GM18505 (cell line): ENCODE results near the gene SERTAD2.
A peak's percentile ranks its signal among the peaks of the same experiment; 100 is the strongest.

Source experiments
- ATAC-seq: cut with Tn5 transposase; IDR thresholded peaks from one replicate; pipeline ENCODE4 v1.9.1; 2021; ENCODE audit not compliant: unreplicated experiment
- POLR2A ChIP-seq: IDR thresholded peaks from 4 replicates; pipeline ENCODE4 v1.6.1; 2011; ENCODE audit warnings: borderline replicate concordance; ENCODE audit not compliant: insufficient read depth, insufficient read length; ENCODE audit errors: extremely low read depth

SERTAD2 gene

GRCh38 chr2:64635976-64636911, 17.5 kb downstream of the SERTAD2 start:
- peak; percentile 55 for ATAC-seq

DNA sequence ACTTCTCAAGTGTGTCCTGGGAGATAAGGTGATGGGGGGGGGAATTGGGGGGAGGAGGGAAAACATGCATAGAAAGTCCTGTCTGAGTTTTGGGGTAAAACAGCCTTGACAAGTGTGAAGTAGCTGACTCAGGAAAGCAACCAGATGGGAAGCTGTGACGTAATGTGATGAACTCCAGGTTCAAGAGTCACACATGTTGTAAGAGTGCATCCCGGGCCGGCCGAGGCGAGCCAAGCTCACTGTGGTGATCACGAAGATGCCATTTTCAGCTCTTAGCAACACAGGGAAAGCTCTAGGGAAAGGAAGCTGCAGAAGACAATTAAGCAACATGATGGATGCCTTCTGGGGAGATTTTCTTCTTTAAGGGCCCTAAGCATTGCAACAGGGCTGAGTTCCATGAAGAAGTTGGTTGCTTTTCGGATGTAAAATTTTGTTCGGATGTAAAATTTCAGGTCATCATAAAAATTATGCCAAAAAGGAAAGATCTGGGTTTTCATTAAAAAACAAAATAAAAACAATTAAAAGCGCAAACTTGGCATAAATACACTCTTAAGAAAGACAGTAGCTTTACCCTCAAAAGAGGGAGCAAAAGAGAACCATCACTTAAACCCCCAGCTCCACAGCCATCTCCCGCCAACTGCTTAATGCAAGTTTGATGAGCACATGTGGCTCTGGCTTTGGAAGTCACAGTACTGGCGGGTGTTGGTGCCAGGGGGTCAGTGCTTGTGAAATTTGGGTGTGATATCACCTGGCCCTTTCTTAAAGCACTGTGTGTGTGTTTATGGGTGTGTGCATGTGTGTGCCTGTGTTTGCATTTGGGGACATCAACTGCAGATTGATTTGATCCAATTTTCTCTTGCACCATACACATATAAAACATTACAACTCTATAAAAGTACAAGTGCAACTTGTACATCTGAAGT, 19.1 kb downstream of the SERTAD2 start:
- TF ChIP-seq POLR2A = no peak
- ATAC-seq = no peak

More at GRCh38 chr2:64635976-64636911, 17.5 kb downstream of the SERTAD2 start:
- TF ChIP-seq POLR2A = no peak

DNA sequence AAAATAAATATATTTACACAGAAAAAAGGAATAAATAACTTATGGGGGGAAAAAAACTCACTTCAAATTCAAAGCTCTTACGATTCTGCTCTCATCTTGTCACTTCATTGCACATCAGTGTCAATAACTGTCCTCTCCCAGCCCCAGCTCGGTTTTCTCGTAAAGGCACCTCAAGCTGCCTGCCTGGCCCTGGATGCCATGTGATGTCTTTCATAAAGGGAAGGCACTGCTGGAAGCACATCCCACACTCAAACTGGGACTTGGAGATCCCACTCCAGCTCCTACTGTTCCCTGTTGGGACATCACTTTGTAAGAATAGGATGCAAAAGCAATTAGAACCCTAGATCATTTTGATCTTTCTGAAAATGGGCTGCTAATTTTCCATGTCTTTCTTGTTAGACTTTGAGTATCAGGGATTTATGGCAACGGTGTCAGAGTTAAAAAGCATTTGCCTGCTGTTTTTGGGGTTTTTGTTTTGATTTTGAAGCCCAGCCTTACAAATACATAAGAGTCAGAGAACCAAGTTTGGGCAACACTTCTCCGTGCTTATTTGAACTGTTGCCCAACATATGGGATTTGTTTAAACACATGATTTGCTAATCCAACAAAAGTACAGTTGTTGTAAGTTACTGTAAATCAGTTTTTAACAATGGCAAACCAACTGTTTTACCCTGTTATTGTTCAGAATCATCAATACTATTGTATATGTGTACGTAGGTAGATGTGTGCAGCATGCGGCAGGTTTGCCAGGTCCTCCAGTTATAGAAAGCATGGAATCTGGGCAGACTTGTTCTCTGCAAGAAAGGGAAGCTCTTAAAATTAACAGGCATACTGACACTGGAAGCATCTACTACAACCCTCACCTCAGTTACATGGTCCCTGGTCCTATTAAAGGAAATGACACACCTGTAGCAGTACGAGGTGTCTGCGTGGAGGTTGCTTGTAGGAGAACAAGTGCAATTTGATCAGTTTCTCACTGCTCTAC, 20.6 kb downstream of the SERTAD2 start:
- TF ChIP-seq POLR2A = no peak

GRCh38 chr2:64631771-64632170, 21.9 kb downstream of the SERTAD2 start:
- TF ChIP-seq POLR2A = no peak
- no peak for ATAC-seq

More for the DNA sequence above, 20.6 kb downstream of the SERTAD2 start:
- ATAC-seq = no peak

- no peak for ATAC-seq
- no peak for TF ChIP-seq POLR2A
Observed at GRCh38 chr2:64630752-64631151, 23.0 kb downstream of the SERTAD2 start.

GRCh38 chr2:64629875-64630274, 23.8 kb downstream of the SERTAD2 start:
- no peak for TF ChIP-seq POLR2A
- no peak for ATAC-seq

DNA sequence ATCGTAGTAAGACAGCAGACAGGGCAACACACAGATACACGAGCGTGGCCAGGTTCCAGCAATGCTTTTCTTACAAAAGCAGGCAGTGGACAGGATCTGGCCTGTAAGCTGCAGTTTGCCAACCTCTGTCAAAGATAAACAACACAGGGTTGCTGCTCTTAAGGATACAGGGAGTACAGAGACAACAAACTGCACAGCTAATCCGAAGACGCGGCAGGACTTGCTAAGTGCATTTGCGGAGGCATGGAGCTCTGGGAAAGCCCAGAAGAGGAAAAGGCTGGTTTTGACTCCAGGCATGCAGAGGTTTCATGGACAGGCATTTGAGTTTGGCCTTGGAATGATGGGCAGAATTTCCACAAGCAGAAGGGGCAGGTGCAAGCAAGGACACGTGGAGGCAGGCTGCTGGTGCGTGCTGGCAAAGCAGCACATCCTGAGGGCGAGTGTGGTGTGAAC, 24.4 kb downstream of the SERTAD2 start:
- no peak for TF ChIP-seq POLR2A
- no peak for ATAC-seq

GRCh38 chr2:64627860-64628841, 25.6 kb downstream of the SERTAD2 start:
- TF ChIP-seq POLR2A = peak; percentile 11
- no peak for ATAC-seq

DNA sequence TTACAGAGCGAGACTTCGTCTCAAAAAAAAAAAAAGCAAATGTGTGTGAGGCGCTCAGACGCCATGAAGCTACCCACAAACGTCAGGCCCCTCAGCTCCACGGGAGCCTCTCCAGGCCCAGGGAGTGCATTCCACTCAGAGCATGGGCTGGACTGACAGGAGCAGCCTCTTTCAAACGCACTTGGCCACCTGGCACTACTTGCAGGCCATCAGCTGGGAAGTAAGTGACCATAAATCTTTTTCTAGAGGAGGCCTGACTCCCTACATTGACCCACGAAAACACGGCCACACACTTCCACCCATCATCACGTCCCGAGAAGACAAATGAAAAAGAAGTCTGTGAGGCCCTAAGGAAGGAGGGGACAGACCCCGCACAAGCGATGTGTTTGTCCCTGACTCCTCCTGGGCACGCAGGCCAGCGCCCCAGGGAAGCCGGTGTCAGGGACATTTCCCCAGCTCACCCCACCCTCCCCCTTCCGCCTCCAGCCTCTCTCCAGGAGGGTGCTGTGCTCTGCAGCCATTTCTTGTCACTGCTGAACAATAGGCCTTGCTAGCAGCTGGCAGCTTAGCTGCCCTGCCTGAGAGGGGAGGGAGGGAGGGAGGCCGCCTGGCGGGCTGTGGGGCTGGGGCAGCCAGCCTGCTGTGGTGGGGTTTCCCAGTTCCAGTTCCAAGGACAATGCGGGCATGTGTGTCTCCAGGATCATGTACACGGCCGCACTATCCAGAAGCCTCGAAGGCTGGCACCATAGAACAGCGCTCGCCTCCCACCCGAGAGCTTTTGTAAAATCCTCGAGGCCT, 26.6 kb downstream of the SERTAD2 start:
- no peak for ATAC-seq

DNA sequence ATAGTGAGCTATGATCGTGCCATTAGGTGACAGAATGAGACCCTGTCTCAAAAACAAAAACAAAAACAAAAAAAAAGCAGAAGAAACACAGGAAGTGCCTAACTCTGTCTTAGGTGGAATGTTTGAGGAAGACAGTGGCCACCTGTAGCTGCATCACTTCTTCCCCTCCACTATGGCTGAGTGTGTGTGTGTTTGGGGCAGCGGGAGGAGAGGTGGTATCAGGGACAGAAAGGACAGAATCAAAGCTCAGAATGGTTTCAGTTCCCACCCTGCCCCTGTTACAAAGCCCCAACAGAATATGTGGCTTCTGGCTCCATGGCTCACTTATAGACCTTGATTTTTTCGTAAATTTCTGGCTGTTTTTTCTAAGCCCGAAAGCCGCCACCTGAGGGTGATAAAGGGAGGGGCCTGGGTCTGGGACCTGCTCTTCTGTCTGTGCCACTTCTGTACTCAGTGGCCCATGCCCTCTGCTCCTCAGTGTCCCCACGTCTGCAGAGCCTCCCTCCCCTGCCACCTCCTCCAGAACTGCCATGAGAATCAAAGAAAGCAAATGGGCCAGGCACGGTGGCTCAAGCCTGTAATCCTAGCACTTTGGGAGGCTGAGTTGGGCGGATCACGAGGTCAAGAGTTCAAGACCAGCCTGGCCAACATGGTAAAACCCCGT, 27.4 kb downstream of the SERTAD2 start:
- no peak for TF ChIP-seq POLR2A
- ATAC-seq = no peak

More for the DNA sequence above, 26.6 kb downstream of the SERTAD2 start:
- no peak for TF ChIP-seq POLR2A
